Non-pigmented ciliary epithelial cell (primary cell): Measurements from ENCODE around the gene GTPBP4.
"Not testable (repeated sequence)": the region's sequence is repeated elsewhere in the genome, so short reads cannot be mapped to it uniquely, and the experiment has no call there.

ENCODE experiments used
- DNase-seq: peaks from one replicate; pipeline ENCODE4 v3.0.0-alpha.2; 2010; ENCODE audit warnings: low read depth

Gene GTPBP4

DNA sequence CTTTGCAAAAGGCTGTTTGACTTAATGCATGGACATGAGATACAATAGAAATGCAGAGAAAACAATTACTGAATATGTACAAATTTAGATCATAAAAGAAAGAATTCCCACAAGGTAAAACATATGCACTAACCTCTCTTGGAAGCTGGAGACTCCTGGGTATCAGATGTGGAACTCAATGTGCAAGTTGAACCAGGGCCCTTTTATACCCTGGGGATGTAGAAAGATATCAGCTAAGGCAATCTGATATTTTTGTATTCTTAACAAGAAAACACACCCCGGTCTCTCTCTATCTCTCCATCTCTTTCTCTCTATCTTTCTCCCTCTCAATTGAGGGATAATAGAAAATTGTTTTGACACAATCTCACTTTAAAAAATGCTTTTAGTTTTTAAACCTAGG, 37.4 kb downstream of the GTPBP4 start, which contains the start of gene IDI2:
IDI2 (minus strand) TSS at position 177 of the 400 bp plus-strand sequence. CDS start 1,136 bp downstream, outside the sequence.
- no peak for DNase-seq

DNA sequence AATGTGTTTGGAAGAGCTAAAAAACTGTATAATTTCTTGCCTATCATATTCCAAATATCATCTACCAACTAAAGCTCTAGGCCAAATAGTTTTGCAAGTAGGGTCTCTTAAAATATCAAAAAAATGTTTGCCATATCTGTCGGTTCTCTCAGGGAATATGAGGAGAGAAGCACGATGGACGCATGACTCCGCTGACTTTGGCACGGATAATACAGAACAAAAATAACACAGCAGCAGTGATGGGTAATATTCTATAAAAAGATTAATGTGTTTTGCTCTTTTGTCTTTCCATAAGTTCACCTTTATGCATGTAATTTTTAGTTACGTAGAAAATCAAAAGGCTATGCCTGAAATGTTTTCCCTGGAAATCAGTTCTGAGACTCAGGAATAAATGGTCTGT, 38.3 kb downstream of the GTPBP4 start:
- no peak for DNase-seq

DNA sequence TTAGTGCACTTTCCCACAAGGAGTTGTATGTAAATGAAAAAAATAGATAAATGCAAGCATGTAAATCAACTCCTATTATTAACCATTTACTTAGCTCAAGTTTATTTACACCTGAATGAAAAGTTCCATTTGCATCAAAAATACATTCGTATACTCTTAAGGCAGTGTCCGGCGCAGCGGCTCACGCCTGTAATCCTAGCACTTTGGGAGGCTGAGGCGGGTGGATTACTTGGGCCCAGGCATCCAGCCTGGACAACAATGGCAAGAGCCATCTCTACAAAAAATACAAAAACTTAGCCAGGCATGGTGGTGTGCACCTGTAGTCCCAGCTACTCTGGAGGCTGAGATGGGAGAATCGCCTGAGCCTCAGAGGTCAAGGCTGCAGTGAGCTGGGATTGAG, 41.6 kb downstream of the GTPBP4 start:
- no peak for DNase-seq

DNA sequence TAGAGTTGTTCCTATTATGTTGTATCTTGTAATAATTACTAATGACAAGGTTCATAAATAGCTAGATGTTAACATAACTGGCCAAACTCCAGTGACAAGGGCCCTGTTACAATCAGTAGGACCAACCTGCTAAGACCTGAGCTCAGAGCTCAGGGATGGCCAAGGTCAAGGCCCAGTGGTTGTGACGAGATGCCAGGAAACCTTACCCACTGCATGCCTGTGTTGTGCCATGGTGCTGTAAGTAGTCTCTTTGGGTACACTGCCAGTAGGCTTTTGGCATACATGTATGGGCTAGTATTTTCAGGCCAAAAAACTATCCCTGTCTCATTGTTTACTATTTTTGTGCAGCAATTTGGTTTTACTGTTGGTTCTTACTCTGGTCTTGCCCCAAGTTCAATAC, 45.4 kb downstream of the GTPBP4 start:
- no peak for DNase-seq

DNA sequence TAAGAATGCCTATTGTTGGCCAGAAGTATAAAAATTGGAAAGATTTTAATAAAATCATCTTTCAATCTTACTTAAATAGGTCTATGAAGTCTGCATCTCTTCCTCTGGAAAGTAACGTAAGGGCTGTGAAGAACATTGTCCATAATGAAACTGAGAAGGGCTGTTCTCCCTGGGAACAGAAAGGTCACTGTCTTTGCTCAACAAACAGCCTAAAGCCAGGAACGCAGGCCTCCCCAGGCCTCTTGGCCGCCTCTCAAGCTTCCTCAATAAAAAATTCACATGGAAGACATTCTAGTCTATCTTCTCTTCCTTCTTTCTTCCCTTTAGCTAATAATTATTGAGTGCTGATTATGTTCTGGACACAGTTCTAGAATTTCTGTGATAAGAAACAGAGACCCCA, 46.5 kb downstream of the GTPBP4 start:
- no peak for DNase-seq

DNA sequence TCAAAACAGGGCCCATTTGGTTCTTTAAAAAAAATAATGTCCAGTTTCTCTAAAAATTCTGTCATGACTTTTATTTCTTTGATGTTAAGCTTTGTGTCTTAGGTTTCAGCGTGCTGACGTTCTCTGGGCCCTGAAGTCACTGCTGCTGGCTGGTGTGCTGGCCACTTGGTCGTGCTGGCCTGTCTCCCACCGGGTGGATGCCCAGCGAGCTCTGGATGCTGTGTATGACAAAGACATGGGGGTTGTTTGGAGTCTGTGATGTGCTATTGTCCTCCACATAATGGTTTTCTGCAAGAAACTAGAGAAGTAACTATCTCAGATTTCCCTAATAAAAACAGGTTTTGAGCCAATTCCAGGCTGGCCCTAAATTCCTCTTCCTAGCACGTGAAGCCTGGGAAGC, 47.0 kb downstream of the GTPBP4 start:
- DNase-seq: no peak

DNA sequence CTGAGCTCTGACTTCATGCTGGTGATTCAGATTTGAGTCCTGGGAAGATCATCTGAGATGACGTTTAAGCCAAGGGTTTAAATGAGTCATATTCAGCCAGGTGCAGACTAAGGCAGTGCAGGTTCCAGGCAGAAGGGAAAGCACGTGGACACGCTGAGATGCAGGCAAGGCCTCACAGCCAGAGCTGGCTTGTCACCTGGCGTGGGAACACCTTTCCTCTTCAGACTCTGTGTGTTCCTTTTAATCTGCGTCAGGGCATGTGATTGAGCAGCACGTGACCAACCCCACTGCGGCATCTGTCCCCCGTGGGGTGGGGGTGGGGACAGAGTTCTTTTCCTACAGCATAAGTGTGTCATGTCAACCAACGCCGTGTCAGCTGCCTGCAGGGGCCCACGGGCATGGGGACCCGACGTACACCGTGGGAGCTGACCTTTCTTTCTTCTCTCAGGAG, 48.1 kb downstream of the GTPBP4 start:
- DNase-seq: peak; percentile 74

DNA sequence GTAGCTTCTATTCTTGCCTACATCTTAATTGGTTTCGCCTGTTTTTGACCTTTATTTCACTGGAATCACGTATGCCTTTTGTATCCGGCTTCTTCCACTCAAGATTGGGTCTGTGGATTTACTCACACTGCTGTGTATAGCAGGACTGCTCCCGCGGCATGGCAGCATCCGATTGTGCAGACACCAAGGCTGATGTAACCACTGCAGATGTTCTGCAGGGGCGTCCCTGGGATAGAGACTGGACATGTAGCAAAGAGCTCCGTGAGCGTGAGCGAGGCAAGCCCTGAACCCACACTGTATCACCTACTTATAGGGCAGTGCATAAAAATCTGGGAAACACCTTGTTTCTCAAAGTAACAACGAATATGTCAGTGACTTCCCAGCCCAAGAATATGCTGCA, 48.9 kb downstream of the GTPBP4 start:
- DNase-seq: no peak

DNA sequence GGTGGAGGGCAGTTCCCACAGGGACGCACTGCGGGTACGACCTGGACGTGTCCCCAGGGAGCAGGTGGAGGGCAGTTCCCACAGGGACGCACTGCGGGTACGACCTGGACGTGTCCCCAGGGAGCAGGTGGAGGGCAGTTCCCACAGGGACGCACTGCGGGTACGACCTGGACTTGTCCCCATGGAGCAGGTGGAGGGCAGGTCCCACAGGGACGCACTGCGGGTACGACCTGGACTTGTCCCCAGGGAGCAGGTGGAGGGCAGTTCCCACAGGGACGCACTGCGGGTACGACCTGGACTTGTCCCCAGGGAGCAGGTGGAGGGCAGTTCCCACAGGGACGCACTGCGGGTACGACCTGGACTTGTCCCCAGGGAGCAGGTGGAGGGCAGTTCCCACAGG, 50.5 kb downstream of the GTPBP4 start:
- DNase-seq: not testable (repeated sequence)

DNA sequence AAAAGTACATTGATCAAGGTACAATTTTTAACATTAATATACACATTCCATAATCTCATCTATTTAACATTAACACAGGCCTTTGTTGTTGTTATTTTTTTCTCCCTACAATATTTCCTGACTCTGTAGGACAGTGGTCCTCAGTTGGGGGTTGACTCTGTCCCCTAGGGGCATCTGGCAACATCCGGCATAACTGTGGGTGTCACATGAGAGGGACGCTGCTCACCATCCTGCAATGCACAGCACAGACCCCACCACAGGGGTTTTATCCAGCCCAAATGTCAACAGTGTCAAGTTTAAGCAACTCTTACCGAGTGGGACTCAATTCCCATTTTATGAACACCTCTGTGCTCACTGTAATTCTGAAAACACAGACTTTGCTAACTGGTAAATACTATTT, 51.9 kb downstream of the GTPBP4 start:
- no peak for DNase-seq

DNA sequence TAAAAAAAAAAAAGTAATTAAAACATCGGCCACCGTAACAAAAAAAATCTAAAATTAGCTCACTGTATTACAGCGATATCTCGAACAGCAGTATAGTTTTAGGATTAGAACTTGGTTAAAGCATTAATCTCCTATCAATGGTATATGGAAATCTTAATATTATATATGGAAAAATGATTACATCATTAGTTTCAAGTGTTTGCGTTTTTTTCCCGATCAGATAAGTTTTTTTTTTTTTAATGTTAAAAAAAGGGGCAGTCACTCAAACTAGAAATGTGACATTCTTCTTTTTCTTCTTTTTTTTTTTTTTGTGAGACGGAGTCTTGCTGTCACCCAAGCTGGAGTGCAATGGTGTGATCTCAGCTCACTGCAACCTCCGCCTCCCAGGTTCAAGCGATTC, 53.3 kb downstream of the GTPBP4 start:
- DNase-seq: no peak

DNA sequence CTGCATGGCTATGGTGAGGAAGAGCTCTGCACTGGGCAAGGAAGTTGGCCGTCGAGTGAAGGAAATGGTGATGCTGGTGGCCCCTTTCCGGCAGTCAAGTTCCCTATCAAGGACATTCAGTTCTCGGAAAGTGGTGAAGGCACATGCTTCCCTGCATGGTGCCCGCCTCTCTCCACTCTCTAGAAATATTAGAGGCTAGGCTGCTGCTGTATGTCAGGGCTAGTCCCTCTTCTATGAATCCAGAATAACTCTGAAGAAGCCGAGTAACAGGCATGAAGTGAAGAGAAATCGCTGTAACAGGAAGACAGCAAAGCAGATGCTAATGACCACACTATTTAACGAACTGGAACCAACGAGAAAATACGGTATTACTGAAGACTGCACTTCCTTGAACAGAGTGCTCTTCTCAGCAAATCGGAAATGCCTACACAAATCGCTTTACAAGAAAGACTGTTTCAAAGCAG, 55.3 kb downstream of the GTPBP4 start:
- no peak for DNase-seq

DNA sequence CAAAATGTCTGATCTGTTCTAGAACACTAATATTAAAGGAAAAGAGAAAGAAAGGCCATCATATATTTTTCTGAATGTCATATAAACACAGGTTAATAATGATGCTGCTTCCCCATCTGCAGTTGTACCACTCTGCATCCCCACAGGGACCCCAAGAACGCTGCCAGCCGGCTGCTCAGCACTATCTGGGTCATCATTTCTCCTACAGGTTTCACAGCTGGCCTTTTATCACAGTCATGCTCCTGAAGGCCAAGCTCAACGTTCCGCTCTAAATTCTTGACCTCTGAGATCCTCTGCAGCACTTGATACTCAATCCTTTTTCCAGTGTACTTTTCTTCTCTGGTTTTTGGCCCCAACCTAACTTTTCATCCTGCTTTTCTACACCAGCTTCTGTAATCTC, 55.9 kb downstream of the GTPBP4 start:
- DNase-seq: no peak

DNA sequence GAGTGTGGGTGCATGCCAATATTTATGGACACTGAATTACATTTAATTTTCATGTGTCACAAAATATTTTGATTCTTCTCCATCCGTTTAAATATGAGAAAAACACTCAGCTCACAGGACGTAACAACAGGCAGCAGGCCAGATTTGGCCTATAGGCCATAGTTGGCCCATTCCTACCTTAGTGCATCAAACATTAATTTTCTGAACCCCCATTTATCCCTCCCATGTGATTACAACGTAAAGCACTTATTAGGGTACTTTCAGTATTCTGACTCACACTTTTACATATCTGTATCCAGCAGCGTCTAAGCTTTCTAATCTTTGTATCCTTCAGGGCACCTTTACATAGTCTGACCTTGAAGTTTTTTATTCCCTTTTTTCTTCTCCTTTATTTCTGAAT, 56.7 kb downstream of the GTPBP4 start:
- no peak for DNase-seq

DNA sequence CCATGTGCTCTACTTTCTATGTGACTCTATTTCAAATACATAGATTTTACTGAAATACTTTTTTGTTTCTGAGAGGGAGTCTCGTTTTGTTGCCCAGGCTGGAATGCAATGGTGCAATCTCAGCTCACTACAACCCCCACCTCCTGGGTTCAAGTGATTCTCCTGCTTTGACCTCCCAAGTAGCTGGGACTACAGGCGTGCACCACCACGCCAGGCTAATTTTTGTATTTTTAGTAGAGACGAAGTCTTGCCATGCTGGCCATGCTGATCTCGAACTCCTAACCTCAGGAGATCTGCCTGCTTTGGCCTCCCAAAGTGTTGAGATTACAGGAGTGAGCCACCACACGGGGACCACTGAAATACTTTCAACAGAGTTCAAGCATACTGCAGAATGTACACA, 57.2 kb downstream of the GTPBP4 start:
- DNase-seq: no peak

DNA sequence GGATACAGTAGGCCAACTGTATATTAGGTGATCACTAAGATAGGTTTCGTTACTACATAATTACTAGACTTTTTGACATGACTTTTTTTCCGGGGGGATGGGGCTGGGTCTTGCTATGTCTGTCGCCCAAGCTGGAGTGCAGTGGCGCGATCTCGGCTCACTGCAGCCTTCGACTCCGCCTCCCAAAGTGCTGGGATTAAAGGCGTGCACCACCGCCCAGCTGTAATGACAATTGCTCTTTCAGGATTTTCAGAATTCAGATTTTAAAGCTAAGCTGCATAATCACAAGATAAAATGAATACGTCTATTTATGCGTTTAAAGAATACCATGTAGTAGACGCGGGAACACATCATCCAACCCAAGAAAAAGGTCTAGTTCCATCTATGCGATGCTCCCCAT, 59.7 kb downstream of the GTPBP4 start:
- no peak for DNase-seq

DNA sequence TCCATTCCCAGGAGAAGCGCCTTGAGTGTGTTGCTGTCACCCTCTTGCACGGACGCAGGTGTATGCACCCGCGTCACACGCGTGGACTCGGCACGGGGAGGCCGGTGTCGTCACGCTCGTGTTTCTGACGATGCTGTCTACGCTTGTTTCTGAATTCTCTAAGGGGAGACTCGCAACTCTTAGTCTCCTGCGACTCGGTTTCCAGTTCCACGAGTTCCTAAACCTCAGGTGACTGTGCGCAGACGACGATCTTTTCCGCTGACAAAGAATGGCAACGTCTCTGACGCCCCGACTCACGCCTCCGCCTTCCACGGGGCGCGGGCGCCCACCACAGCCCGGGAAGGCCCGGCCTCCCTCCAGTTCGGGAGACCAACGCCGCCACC, 60.1 kb downstream of the GTPBP4 start:
- no peak for DNase-seq

DNA sequence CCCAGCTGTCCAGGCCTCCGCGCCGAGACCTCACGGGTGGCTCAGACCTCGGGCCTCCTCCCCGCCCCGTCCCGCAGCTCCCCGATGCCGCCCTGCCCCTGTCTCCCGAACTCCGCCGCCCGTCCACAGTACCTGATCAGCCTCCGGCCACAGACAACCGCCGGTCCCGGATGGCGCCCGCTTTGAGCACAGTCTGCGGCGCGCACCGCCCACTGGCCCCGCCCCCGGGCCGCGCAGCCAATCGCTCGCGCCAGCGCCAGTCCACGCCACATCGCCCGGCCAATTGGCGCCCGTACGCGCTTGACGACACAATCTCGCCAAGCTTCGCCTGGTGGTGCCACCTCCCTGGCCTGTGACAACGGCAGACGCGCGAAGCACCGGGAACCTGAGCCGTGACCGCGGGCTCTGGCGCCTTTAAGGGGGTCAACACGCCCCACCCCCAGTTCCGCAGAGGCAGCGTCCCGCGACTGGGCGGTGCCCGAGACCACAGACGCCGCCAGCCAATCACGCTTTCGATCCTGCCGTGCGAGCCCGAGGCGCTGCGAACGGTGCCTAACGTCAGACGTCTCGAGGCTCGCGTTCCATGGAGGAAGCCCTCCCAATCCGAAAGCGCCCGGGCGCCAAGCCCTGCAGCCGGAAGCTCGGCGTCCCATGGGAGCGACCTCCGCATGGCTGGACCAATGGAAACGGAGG, 60.6 kb downstream of the GTPBP4 start, which contains the start of gene IDI1:
IDI1 (minus strand) TSS at position 388 of the 693 bp plus-strand sequence; CDS start at position 272, 116 bp downstream.
- peak; percentile 91 for DNase-seq

DNA sequence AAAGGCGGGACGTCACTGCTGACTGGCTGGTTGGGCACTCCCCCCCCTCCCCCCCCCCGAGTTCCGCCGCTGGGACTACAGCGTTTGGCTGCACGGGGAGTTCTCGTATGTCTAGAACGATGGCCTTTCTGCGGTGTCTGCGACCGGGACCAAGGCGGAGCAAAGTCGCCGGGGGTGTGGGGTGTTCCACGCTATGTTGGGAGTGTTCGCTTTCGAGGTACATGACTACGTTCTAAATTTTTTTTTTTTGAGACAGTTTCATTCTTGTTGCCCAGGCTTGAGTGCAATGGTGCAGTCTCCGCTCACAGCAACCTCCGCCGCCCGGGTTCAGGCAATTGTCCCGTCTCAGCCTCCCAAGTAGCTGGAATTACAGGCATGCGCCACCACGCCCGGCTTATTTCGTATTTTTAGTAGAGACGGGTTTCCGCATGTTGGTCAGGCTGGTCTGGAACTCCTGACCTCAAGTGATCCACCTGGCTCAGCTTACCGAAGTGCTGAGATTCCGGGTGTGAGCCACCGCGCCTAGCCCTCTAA, 61.3 kb downstream of the GTPBP4 start:
- no peak for DNase-seq

DNA sequence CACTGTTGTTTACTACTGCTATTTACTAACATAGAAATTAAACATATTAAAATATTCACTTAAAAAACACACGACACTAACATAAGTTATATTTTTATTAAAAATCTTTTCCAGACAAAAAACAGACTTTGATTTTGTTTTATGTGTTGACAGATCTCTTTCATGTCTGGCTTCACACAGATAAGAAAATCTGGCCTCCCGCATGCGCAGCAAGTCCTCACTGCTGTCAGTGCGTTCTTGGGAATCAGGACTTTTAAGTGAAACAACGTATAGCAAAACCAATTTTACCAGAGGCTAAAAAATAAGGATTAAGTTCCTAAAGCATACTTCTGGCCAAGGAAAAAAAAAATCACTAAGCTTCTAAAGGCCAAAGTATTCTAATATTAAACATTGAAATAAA, 61.9 kb downstream of the GTPBP4 start:
- no peak for DNase-seq

DNA sequence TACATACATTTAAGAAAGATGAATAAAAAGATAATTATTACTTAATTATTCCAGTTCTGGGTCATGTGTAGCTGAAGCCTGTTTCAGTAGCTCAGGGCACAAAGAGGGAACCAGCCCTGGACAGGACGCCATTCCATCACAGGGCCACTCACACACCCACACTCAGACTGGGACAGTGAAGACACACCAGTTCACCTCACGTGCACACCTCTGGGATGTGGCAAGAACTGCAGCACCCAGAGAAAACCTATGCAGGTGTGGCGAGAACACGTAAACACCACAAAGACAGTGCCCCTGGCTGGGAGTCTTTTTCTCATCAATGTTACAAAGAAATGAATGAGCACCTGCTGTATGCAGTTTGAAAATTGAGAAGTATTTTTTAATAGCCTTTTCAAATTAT, 62.3 kb downstream of the GTPBP4 start:
- DNase-seq: no peak

DNA sequence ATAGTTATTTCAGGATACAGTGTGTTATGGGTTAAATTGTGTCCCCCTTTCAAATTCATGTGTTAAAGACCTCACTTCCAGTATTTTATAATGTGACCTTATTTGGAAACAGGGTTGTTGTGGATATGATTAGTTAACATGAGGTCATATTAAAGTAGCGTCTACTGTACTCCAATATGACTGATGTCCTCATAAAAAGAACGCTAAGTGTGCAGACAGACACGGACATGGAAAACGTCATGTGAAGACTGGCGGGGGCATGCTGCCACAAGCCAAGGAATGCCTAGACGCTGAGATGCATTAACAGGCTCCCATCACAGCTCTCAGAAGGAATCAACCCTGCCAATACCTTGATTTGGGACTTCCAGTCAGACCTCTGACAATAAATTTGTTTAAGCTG, 66.5 kb downstream of the GTPBP4 start:
- DNase-seq: no peak

DNA sequence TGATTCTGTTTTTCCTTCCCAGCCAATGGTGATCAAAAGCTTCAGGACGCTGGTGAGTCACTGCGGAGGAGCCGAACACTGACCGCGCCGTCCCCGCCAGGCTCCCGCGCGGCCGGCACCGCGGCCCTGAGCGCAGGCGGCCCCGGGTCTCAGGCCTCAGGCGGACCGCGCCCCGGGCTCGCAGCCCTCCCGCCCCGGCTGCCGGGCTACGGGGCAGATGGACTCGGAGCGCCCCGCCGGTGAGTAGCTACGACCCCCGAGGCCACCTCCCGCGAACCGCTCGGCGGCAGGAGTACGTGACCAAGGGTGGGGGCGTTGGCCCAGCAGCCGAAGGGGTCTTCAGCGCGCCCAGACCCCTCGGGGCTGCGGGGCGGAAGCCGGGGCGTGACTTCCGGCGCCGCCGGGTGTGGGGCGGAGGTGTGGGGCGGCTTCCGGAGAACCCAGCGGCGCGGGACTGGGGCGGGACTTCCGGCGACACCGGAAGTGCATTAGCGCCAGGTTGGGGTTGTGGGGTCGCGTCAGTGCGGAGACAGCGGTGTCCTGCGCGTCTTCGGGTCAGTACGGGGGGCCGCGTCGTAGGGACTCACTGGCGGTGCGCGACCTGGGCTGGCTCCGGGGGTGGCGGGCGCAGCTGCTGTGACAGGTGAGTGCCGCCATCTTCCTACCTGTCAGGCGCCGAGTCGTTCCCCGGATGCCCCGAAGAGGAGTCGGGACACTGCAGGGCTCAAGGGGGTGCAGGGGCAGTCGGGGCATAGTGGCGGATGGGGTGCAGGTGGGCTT, 68.3 kb downstream of the GTPBP4 start, which contains the start of gene WDR37:
WDR37 (plus strand) TSS at position 60 of the 780 bp plus-strand sequence. CDS start 15,771 bp downstream, outside the sequence.
- DNase-seq: peak; percentile 71
